GM12801 (cell line): ENCODE measurements around the gene ACTL10.

Experiments used
- CTCF ChIP-seq: IDR thresholded peaks from one replicate; pipeline ENCODE4 v1.5.1; 2011; ENCODE audit warnings: control low read depth; ENCODE audit not compliant: insufficient read length; ENCODE audit errors: extremely low read depth

The ACTL10 gene

GRCh38 chr20:33645072-33645358 is 21.7 kb upstream of the ACTL10 start:
- no peak for TF ChIP-seq CTCF

GRCh38 chr20:33645396-33645795 is 21.3 kb upstream of the ACTL10 start:
- no peak for TF ChIP-seq CTCF

- no peak for TF ChIP-seq CTCF
Measured at GRCh38 chr20:33646191-33646590, 20.6 kb upstream of the ACTL10 start.

- no peak for TF ChIP-seq CTCF
Measured at GRCh38 chr20:33647603-33648395, 18.9 kb upstream of the ACTL10 start.

GRCh38 chr20:33648396-33649004 is 18.2 kb upstream of the ACTL10 start:
- TF ChIP-seq CTCF, result no peak

- TF ChIP-seq CTCF, result no peak
Measured at GRCh38 chr20:33649201-33649681, 17.5 kb upstream of the ACTL10 start.

GRCh38 chr20:33650111-33650752 is 16.5 kb upstream of the ACTL10 start:
- TF ChIP-seq CTCF, result no peak
